Measurements from ENCODE around the gene CEACAM21.

GRCh38 chr19:41584931-41585330, 9.0 kb downstream of the CEACAM21 start:
- no peak for TF ChIP-seq CTCF (IDR thresholded peaks at IDR 0.05)
- no peak for TF ChIP-seq POLR2A (IDR thresholded peaks at IDR 0.05)
- no peak for TF ChIP-seq POLR2AphosphoS5 (IDR thresholded peaks at IDR 0.05)
- TF ChIP-seq EP300 (IDR thresholded peaks at IDR 0.05), result no peak
